Posterior cingulate gyrus (tissue), 11 donors: ENCODE measurements around the gene HTRA3.

Experiments used
- DNase-seq, 10 donors: peaks; one replicate each; pipeline versions ENCODE4 v3.0.0 to v3.0.0-alpha.2; 2020 to 2021; ENCODE audit warnings: mixed read lengths in 3 of 10
- intact Hi-C: fragments of 100-400 bp; cut with DNase I; formaldehyde crosslinking; loops from one replicate; pipeline ENCODE4 v1.15.1; 2023

The HTRA3 gene

DNA sequence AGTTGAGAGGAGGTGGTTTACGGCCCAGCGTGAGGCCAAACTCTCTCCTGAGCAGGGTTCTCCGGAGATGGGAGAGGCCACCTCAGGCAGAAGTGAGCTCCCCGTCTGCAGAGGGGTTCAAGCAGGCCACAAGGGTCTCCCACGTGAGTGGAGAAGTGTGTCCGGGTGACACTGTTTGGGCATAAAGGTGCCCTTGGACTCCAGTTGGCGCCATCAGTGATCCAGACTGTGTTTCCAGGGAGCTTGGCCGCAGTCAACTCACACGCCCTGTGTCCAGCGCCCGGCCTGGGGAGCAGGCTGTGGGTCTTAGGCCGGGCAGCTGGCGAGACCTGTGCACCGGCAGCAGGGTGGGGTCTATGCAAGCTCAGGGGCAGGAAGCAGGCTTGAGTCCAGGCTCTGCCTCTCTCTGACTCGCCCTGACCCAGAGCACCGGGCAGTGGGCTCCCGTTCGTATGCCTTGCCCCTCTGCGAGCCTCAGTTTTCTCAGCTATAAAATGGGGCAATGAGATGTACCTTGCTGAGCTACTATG lies 24.6 kb upstream of the HTRA3 start:
- DNase-seq, result no peak
- intact Hi-C loops, result loop anchor here (5.0 kb wide), 1 partner anchor 347 kb away; the partner anchor contains the start of gene CPZ

DNA sequence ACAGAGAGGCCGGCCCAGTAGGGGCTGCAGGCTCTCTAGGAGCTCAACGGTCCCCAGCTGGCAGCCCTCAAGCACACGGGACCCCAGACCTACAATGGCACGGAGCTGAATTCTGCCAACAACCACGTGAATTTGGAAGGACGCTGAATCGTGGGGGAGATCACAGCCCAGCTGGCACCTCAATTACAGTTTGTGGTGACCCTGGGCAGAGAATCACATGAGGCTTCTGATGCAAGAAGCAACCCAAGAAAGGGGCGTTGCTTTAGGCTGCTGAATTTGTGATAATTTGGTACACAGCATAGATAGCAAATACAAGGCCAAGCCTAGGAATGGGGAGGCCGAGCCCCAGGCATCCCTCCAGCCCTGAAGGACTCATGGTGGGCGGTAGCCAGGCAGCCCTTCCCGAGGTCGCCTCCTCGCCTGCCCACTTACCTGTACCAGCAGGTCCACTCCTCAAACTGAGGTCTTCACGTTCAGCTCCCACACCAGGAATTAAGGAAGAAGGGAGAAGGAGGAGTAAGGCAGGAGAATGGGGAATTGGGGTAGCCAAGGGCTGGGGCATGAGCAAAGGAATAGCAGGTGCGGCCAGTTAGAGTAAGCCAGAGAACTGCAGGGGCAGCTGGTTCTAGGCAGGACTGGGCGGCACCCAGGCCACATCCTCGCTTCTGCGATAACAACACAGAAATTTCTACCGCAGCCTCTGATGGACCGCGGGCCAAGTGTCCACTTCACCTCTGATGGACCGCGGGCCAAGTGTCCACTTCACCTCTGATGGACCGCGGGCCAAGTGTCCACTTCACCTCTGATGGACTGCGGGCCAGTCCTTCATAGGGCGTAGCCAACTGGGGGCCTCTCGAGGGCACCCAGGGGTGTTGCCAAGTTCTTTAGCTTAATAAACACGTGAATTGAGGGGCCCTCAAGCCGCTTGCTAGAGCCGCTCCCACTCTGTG lies 23.4 kb upstream of the HTRA3 start:
- peak in 2 of 10 donors; percentile 53 to 80 for DNase-seq
- intact Hi-C loops, result no loop called here

DNA sequence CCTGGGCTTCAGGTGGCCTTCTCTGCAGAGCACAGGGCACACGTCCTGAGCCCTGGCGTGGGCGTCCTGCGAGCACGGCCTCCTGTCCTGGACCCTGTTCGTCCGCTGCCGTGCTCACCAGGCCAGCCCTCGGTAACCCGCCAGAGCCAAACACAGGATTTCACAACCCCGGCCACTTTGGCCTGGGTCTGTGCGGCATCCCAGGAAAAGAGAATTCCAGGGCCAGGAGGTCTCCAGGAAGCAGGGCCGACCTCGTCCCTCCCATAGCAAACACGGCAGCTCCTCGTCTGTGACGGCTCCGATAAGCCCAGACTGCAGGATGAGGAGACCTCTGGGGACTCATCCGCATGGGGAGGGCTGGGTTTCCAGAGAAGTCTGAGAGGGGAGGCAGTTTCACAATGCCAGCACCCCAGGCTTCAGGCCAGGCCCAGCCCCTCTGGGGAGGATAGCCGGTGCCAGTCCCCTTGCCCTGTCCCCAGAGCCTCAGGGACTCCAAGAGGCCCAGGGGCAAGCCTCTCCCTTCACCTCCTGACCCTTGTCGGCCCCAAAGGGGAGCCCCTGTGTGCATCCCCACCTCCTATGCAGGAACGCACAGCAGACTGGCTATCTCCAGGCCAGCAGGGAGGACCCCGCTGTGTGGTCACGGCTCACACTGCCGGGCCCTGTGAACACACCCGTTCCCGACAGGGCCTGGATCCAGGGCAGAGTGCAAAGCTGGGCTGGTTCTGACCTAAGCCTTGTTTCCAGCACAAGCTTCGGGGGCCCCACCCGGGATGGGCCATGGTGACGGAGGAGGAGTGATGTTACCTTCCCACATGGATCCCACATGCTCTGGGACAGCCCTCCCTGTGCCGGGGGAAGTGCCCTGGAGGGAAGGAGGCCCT lies 22.3 kb upstream of the HTRA3 start:
- DNase-seq, result peak in 1 of 10 donors; percentile 70
- intact Hi-C loops, result no loop called here

DNA sequence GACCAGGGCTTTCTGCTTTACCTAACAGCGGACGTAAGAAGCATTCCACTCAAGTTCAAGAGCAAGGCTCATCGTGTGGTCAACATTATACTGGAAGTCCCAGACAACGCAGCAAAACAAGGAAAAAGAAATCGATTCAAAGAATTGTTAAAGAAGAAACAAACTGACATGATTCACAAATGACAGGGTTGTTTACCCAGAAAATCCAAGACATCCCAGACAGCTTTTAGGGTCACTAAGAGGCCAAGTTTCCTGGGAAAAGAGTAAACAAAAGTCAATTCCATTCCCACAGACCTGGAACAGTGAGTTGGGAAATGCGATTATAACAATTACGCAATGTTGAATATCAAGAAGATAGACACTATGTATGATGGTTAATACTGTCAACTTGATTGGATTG lies 21.5 kb upstream of the HTRA3 start:
- DNase-seq, result no peak
- intact Hi-C loops, result no loop called here

DNA sequence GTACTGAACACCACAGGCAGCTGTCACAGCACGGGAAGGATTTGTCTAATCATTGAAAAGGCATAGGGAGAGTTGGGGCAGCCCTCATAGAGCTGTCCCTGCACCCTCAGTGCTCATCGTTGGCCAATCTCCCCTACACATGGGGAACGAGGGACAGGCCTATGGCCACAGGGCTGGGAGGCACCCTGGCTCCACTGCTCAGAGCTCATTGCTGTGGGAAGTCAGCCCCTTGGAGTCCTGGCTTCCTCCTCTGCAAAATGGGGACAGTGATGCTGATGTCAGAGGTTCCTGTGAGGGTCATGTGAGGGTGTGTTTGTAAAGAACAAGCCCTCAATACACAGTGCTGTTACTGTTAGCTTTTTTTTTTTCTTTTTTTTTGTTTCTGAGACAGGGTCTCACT lies 19.3 kb upstream of the HTRA3 start:
- intact Hi-C loops, result no loop called here
- no peak for DNase-seq

DNA sequence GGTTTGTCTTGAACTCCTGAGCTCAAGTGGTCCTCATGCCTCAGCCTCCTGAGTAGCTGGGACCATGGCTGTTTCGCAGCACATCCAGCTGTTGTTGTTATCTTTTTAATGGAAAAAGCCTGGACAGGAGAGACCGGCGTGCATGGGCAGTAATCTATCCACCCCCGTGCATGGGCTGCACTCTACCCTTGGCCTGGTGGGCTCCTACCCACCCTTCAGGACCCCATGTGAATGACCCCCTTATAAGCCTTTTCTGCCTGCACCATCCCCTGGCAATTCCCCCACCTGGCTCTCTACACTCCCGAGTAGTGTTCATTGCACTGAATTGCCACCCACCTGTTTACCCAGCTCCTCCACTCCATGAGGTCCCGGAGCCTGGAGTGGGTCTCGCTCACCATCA lies 18.9 kb upstream of the HTRA3 start:
- intact Hi-C loops, result no loop called here
- DNase-seq, result no peak

DNA sequence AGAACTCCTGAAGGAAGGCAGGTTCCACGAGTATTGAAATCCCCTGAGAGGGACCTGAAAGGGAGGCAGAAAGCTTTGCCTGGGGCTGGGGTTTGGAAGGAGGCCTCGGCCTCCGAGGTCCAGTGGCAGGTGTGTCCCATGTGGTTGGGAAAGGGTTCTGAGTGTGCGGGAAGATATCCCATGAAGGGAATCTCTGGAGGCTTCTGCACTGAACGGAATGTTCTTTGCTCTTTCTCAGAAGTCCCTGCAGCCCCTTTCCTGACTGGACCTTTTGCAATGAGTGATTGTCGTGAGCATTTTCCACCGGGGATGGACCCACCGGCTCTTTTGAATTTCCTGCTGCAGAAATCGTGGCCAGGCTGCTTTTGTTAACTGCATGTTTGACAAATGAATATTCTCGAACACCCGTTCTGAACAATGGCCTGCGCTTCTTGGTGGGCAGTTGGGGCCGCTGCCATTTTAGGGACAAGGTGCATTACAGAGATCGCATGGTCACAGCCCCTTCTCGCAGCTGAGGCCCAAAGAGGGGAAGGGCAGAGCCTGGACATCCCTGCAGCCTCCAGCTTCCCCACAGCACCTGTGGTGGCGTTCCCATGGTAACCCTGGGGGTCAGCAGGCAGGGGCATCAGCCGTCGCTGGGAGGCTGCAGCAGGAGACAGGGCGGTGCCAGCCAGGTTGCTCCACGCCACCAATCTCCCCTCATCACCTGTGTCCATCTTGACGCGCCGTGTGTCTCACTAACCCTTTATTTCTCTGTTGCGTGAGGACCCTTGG lies 18.3 kb upstream of the HTRA3 start:
- no peak for DNase-seq
- intact Hi-C loops, result no loop called here

DNA sequence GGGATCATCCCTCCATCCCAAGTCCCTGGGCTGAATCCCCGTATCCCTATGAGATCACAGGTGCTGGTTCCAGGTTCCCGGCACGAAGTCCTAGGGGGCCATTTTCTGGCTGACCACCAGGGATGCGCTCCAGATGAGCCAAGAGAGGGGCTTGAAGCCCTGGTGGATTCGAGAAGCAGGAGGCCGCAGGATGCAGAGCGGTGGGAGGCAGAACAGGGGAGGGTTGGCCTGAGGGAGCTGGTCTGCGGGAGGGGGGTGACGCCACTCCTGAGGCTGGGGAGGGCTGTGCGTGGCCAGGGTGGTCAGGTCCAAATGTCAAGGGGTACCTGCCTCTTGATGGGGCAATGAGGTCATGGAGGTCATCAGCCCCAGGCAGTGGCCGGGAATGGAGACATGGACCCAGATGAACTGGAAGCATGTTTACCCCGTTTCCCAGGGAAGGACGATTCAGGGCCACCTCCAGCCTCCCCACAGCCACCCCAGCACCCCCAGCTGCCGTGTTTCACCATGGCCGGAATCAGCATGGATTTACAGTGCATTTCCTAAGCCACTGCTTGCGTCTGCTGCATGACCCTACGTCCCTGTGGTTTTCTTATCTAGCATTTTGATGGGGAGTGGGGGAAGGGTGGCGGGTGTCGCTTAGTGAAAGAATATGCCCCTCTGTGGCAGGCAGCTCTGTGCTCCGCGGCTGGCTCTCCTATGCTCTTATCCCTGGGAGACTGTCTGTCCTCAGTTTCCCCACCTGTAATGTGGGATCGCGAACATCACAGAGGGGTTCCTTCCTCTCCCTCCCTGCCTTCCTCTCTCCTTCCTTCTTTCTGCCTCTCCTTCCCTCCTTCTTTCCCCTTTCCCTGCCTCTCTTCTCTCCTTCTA lies 17.0 kb upstream of the HTRA3 start:
- intact Hi-C loops, result no loop called here
- DNase-seq, result no peak

DNA sequence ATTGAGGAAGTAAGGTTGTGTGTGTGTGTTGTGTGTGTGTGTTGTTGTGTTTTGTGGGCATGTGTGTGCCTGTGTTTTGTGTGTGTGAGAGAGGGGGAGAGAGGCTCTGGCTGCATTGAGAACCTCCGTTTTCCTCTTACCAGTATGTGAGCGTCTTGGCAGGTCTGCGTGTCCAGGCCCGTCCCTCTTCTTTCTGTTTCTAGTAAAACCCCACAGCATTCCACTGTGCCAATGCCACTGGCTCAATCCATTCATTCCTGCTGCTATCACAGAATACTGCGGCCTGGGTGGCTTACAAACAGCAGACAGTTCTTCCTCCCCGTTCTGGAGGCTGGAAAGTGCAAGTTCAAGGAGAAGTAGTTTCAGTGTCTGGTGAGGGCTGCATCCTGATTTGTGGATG lies 15.5 kb upstream of the HTRA3 start:
- no peak for DNase-seq
- intact Hi-C loops, result no loop called here

DNA sequence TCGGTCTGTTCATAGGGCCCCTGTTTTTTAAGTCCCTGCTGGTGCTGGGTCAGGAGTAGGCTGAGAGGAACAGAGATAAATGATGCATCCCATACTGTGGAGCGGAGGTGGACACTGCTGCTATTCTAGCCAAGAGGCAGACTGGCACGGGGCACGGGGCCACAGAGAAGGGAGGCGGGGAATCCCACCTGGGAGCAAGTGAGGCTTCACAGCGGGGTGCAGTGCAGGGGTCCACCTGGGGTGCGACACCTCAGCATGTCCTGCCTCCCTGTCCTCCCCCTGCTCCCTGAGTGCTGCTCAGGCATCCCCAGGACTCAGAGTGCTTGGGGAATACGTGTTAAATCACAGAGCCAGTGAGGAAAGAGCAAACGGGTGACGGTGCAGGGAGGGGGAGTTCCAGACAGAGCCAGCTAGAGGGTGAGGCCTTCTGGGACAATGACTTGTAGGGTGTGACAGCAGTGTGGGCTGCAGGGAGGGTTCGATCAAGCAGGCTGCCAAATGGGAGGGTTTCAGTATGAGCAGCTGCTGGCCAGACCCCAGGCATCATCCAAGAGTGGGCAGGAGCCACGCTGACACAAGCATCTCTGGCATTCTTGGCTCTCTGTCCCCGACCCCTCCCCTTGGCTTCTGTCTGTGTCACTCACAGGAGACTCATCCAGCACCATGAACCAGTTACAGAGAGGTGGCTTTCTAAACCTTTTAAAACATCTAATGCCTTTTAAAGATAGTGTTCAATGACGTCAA lies 13.7 kb upstream of the HTRA3 start:
- no peak for DNase-seq
- intact Hi-C loops, result no loop called here

DNA sequence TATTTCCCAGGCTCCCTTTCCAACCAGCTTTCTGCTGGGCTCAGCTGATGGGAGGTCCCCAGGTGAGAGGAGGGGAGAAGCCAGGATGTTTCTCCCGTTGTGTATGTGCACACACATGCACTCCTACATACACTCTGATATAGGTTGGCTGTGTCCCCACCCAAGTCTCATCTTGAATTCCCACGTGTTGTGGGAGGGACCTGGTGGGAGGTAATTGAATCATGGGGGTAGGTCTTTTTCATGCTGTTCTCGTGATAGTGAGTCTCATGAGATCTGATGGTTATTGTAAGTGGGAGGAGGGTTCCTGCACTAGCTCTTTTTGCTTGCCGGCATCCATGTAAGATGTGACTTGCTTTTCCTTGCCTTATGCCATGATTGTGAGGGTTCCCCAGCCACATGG lies 11.7 kb upstream of the HTRA3 start:
- intact Hi-C loops, result no loop called here
- DNase-seq, result no peak

DNA sequence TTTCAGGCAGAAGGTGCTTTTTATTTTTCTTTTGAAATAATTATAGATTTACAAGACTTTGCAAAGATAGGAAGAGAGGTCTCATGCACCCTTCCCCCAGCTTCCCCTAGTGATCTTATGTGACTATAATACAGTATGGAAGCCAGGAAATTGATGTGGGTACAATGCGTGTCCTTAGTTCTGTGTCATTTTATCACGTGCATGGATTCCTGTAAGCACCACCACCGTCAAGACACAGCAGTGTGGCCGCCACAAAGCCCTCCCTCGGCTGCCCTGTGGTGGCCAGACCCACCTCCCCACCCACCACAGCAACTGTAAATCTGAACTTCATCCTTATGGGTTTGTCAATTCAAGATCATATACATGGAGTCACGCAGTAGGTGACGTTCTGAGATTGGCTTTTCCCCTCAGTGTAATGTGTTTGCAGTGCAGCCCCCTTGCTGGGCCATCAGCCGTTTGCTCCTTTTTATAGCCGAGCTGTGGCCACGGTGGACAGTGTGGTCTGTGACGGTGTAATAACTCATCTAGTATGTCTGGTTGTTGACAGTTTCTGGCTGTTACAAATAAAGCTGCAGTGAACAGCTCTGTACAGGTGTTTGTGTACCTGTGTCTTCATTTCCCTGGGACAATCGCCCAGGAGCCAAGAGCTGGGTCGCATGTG lies 10.9 kb upstream of the HTRA3 start:
- DNase-seq, result no peak
- intact Hi-C loops, result no loop called here

DNA sequence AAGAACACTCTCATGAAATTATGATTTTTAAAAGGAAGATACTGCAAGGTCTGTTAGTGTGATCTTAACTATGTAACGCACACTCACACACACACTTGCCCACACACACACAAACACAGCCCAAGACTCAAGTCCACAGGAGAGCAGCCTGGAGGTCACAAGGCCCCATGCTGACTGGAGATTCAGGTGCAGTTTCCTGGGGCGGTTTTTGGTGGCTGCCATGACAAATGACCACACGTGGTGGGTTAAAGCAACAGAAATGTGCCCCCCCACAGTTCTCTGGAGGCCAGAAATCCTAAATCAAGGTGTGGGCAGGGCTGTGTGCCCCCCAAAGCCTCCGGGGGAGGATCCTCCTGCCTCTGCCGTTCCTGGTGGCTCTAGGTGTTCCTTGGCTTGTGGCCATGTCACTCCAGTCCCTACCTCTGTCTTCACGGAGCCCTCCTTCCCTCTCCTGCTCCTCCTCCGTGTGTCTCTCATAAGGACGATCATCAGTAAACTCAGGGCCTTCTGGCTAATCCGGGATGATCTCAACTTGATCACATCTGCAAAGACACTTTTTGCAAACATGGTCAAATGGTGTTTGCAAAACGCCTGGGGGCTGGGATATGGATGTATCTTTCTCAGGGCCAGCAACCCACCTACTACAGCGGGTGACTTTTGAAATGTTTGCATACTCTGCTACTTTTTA lies 9.7 kb upstream of the HTRA3 start:
- intact Hi-C loops, result no loop called here
- DNase-seq, result no peak

DNA sequence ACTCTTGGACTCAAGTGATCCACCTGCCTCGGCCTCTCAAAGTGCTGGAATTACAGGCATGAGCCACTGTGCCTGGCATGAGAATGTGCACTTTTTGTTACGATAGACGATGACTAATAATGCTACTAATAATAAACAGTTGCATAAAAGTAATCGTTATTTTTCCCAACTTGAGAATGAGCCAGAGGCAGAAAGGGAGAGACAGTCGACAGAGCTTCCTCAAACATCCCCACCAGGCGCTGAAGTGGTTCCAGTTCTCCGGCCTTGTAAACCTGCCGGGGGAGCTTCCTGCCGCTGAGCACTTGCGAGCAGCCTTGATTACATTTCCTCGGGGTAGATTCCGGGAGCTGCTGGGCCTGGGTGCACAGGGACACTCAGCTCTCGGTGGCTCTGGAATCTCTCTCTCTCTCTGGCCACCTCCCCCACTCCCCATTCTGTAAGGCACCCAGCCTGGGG lies 8.9 kb upstream of the HTRA3 start:
- no peak for DNase-seq
- intact Hi-C loops, result no loop called here

DNA sequence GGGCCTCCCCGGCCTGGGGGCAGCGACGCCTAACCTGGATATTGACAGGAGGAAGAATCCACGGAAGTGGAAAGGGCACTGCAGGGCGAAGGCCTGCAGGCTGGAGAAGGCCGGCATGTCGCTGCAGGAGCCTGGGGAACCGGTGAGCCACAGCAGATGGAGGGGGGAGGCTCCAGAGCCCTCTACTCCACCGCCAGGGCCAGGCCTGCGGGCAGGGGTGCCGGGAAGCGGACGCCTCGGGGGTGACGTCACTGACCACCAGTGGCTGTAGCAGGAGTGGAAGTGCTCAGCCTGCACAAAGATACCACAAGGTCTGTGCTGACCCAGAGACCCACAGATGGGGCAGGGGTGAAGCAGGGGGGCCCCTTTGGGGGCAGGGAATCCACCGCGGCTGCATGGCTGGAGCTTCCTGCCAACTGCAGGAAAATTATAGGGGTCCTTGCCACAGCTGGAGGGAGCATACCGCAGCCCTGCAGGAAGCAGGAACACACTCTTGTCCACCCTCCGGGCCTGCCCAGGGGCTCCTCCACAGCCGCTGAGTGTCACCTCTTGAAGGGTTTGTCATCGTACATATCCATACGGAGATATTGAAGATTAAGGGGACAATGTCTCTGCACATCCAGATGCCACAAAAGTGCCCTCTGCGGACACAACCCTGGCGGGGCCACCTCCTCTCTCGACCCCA lies 7.6 kb upstream of the HTRA3 start:
- DNase-seq, result peak in 1 of 10 donors; percentile 81
- intact Hi-C loops, result no loop called here

DNA sequence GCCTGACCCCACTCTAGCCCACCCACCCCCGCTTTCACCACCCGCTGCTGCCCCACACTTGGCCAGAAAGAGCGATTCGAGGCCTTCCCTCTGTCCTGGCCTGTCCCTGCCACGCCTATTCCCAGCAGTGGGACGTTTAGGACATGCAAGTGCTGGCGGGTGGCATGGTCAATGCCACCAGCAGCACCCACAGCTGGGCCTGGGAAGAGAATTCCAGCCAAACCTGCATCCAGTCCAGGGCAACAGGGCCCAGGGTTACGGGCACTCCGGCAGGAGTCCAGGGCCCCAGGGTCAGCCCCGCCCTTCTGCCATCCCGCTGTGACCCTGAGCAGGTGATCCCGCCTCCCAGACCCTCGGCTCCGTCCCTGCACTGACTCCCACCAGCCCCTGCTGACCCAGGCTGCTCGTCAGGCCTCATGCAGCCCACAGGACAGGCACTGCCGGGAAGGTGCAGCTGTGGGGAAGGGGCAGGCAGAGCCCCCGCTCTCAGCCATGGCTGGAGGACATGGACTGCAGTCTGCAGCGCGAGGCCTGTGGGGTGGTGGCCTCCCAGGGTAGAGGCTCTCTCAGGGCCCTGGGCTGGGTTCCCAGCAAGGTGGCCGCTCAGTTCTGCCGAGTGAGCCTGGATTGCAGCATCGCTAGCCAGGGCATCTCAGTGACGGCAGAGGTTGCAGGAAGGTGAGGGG lies 6.8 kb upstream of the HTRA3 start:
- intact Hi-C loops, result no loop called here
- DNase-seq, result no peak
